SKM-1 treated with dmso at 0.1 percent for 144 hours (cell line): Measurements from ENCODE around the gene AWAT2.

Experiments
- DNase-seq: peaks from one replicate; lab custom pipeline; 2025; ENCODE audit not compliant: unreplicated experiment; lab: John Stamatoyannopoulos, UW

AWAT2 gene

DNA sequence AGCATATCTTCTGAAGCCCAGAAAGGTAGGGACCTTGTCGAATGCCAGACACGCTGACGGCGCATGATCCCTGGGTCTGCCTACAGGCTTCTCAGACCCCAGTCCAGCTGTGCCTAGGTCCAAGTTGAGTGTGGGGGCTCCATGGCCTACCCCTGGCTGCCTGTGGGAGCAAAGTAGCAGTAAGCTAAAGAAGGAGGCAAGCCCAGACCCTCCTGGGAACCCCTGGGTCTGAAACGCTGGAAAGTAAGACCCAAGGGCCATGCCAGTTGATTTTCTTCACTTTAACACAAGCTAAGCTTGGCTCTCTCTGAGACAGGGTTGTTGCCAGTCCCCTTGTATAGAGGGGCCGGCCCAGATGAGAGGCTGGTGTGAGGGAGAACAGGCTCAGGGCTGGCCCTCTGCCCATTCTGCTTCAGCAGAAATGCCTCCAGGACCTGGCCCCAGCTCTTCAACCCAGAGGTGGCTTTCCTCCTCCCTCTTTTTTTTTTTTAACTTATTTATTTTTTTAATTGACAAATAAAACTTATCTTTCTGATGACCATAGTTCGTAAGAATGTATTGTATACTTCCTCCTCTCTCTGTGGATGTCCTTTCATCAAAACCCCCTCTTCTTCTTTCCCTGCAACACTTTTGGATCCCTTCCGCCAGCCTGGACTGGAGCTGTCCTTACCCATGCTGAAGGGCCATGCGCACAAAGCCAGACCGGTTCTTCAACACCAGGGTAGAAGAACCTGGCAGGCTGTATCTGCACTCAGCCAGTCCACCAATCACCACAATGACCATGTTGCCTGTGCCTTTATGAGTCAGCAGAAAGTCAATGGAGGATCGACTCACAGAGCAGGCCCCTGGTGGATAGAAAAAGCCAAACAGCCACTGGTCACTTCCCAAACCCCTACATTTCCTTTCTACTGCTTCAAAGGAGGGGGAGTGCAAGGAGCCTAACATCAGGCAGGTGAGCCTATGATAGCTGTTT, 7.1 kb downstream of the AWAT2 start:
- no peak for DNase-seq

- no peak for DNase-seq
These were observed 7.7 kb downstream of the AWAT2 start for GRCh38 chrX:70041993-70042392.

DNA sequence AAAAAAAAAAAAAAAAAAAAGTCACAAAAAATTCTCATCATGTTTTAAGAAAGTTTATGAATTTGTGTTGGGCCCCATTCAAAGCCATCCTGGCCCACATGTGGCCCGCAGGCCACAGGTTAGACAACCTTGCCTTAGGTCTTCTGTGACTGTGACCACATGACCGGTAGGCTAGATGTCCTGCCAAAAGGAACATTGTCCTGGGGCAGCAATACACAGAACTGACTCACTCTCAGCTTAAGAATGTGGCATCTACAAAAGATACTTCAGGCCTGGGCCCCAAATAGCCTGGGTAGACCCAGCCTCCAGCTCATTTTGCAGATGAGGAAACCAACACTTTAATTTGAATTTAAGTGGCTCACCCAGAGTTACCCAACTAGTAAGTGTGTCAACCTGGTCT, 10.0 kb downstream of the AWAT2 start:
- no peak for DNase-seq

DNA sequence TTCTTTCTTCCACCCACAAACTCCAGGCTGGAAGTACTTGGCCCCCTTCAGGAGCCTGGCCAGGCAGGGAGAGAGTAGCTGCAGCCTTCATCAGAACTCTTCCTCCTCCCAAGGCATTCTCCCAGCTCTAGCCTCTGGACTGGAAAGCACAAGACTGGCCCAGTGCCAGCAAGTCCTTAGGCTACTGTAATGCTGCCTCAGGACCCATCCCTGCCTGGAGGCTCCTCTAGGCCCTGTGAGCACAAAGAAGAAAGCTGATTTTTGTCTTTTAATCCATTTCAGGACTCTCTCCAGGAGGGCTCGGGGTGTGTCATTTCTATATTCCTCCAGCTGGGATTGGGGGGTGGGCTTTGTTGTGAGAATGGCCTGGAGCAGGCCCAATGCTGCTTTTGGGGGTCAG, 10.8 kb downstream of the AWAT2 start:
- DNase-seq, result no peak

- DNase-seq, result no peak
These were observed 11.2 kb downstream of the AWAT2 start for GRCh38 chrX:70038515-70038914.

DNA sequence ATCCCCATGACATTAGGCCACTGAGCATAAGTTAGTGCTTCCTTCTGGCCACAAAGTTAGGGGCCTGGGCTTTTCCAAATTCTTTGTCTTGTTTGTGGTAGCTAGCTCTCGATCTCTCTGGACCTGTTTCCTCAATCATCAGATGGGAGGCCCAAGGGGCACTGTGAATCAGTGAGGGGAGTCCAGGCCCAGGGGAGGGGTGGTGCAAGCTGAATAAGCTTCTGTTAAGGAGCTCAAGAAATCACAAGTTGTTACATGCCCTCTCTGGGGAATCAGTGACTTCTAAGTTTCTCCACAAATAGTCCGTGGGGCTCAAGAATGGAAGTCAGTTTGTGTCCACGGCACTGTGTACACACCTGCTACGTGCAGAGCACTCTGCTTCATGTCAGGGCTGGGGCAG, 15.1 kb downstream of the AWAT2 start:
- no peak for DNase-seq

DNA sequence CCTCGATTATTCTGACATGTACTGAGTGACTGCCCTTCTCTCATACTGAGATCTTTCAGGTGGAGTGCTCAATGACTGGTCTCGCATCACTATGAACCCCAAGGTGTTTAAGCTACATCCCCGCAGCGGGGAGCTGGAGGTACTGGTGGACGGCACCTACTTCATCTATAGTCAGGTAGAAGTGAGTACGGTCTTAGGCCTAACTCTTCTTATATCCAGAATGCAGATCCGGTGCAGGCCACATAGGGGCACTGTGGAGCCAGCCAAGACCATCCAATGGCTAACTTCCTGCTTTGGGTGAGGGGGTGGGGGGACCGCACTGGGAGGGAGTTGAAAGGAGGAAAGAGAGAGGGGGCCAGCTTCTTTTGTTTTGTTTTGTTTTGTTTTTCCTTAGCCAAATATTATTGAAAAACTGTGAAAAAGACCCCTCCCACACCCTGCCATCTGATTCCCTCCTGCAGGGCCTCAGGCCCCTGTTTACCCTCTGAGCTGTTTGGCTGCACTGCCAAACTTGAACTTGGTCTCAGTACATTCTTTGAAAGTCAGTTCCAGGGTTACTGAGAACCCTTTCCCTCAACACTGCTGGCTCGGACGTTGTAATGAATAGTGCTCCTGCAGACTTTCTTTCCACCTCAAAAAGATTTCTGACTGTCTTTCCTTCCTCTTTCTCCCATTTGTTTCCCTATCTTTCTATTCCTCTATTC, 16.2 kb downstream of the AWAT2 start:
- DNase-seq, result peak; percentile 19

- DNase-seq, result no peak
These were observed 16.9 kb downstream of the AWAT2 start for GRCh38 chrX:70032792-70033191.

GRCh38 chrX:70030301-70030767, 19.4 kb downstream of the AWAT2 start:
- peak; percentile 39 for DNase-seq

DNA sequence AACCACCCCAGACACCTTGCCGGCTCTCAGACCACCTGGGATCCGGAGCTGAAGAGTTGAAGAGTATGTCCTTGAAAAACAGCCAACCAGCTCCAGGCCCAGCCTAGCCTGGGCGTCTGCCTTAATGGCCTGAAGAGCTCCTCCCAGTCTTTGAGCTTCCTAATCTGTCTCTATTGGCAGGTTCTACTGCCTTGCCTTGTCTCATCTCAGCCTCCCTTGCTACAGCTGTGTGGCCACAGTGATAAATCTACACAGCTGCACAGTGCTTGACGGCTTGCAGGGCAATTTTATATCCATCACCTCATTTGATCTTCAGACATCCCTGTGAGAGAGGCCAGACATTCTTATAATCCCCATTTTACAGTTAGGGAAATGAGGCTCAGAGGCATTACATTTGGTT, 19.9 kb downstream of the AWAT2 start:
- DNase-seq, result no peak

DNA sequence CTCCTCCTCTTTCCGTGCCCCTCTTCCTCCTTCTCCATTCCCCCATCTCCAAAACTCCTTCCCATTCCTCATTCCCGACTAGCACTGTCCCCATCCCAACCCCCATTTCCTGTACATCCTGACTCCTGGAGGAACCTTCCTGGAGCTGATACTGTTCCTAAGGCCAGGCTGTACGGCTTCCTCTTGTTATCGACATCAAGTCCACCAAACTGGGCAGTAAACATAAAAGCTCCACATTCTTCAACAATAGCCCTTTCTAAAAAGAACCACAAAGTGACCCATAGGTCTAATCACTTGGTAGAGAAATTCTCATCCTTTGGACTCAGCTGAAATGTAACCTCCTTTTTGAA, 22.9 kb downstream of the AWAT2 start:
- DNase-seq, result no peak

DNA sequence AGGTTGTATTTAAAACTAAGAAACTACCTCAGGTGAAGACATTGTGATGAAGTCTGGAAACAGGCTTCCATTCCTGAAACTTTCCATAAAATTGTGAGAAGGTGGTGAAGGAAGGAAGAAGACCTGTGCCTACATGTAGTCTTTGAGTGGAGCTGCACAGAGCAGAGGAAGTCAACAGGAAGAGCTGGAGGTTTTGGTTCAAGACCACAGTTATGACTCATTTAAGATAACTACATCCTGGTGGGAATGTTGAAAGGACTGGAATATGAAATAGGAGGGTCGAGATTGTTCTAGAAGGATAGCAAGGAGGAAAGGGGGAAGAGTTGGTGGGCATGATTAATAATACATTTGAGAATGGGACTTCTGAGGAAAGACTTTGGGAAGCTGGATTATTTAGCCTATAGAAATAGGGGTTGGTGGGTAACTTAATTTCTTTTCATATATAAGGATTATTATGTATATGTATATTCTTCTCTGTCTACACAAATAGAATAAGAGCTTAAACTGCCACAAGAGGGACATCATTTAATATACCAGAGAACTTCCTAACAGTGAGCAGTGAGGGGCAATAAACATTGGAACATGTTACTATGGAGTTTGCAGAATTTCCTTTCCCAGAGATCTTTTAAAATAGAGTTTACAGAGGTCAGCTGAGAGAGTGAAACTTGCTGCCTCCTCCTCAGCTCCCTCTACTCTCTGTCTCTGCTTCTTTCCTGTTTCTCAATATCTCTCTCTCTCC, 23.5 kb downstream of the AWAT2 start:
- DNase-seq, result no peak

- no peak for DNase-seq
These were observed 24.3 kb downstream of the AWAT2 start for GRCh38 chrX:70025464-70025863.

- DNase-seq, result no peak
These were observed 27.1 kb downstream of the AWAT2 start for GRCh38 chrX:70022616-70023015.

DNA sequence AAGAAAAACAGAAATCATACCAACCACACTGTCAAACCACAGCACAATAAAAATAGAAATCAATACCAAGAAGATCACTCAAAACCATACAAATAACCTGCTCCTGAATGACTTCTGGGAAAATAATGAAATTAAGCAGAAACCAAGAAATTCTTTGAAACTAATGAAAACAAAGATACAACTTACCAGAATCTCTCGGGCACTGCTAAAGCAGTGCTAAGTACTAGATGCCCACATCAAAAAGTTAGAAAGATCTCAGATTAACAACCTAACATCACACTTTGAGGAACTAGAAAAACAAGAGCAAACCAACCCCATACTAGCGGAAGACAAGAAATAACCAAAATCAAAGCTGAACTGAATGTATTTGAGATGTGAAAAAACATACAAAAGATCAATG, 33.2 kb downstream of the AWAT2 start:
- no peak for DNase-seq

- no peak for DNase-seq
These were observed 36.0 kb downstream of the AWAT2 start for GRCh38 chrX:70013466-70014381.

DNA sequence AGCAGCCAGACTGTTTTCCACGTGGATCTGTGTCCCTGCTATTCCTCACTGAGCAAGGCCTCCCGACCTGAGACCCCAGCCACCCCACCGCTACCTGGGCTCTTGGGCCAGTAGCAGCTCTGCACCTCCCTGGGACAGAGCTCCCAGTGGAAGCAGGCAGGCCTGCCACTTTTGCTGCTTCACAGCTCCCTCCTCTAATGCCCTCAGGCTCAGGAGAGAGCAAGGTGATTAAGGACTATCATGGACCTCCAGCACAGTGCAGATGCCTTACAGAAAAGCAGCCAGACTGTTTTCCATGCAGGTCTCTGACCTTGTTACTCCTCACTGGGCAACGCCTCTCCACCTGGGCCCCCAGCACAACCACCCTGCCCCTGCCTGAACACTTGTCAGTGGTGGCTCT, 37.0 kb downstream of the AWAT2 start:
- no peak for DNase-seq

DNA sequence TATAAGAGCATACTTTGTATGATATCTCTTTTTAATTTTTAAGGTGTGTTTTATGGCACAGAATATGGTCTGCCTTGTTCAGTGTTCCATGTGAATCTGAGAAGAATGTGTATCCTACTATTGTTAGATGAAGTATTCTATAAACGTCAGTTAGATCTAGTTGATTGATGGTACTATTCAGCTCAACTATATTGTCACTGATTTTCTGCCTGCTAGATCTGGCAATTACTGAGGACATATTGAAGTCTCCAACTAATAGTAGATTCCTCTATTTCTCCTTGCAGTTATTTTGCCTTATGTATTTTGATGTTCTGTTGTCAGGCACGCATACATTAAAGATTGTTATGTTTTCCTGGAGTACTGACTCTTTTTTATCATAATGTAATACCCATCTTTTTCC, 39.8 kb downstream of the AWAT2 start:
- no peak for DNase-seq

GRCh38 chrX:70009049-70009448, 40.7 kb downstream of the AWAT2 start:
- no peak for DNase-seq

GRCh38 chrX:70007946-70008345, 41.8 kb downstream of the AWAT2 start:
- no peak for DNase-seq
